Epithelial cell of esophagus (primary cell): Measurements from ENCODE around the gene CBLN3.
"Not testable (repeated sequence)": the region's sequence is repeated elsewhere in the genome, so short reads cannot be mapped to it uniquely, and the experiment has no call there.

Source experiments
- DNase-seq: peaks from one replicate; pipeline ENCODE4 v3.0.0; 2010; ENCODE audit warnings: low read depth
- H3K4me3 ChIP-seq: 2 replicates; pipeline ENCODE4 v1.5.1; 2011; ENCODE audit warnings: mild to moderate bottlenecking, low read length, control low read depth
- CTCF ChIP-seq: IDR thresholded peaks from 2 replicates; pipeline ENCODE4 v1.5.1; 2011; ENCODE audit warnings: low read depth, mild to moderate bottlenecking, low read length, control low read depth, inconsistent platforms; ENCODE audit not compliant: insufficient read depth; ENCODE audit errors: missing control alignments

CBLN3 gene

GRCh38 chr14:24463017-24463883, 33.8 kb upstream of the CBLN3 start:
- H3K4me3 ChIP-seq, result no peak overlapping the region
- no peak for TF ChIP-seq CTCF

GRCh38 chr14:24461336-24461735, 31.9 kb upstream of the CBLN3 start:
- no peak for TF ChIP-seq CTCF
- DNase-seq, result peak; percentile 73
- H3K4me3 ChIP-seq, result no peak overlapping the region

More at GRCh38 chr14:24463017-24463883, 33.8 kb upstream of the CBLN3 start:
- DNase-seq, result no peak

- no peak for DNase-seq
- no peak overlapping the region for H3K4me3 ChIP-seq
- no peak for TF ChIP-seq CTCF
These were observed 29.9 kb upstream of the CBLN3 start for GRCh38 chr14:24459331-24459730.

- no peak for TF ChIP-seq CTCF
- H3K4me3 ChIP-seq, result no peak overlapping the region
- DNase-seq, result no peak
These were observed 29.3 kb upstream of the CBLN3 start for GRCh38 chr14:24458736-24459135.

GRCh38 chr14:24456980-24457379, 27.5 kb upstream of the CBLN3 start:
- no peak overlapping the region for H3K4me3 ChIP-seq
- TF ChIP-seq CTCF, result no peak
- DNase-seq, result peak; percentile 45

GRCh38 chr14:24450828-24451227, 21.4 kb upstream of the CBLN3 start:
- not testable (repeated sequence) for H3K4me3 ChIP-seq, DNase-seq

- no peak for TF ChIP-seq CTCF
- H3K4me3 ChIP-seq, result peak overlapping the region; percentile 94
- peak; percentile 14 for DNase-seq
These were observed 13.7 kb upstream of the CBLN3 start for GRCh38 chr14:24443053-24443665.
